Inferior parietal cortex (tissue), 1 donor: Measurements from ENCODE around the gene GLYATL1B.
A peak's percentile ranks its signal among the peaks of the same experiment; 100 is the strongest.
"Not testable (repeated sequence)": the region's sequence is repeated elsewhere in the genome, so short reads cannot be mapped to it uniquely, and the experiment has no call there.

Source experiments
- DNase-seq: peaks from one replicate; pipeline ENCODE4 v3.0.0-alpha.2; 2016; ENCODE audit errors: extremely low spot score

Gene GLYATL1B

DNA sequence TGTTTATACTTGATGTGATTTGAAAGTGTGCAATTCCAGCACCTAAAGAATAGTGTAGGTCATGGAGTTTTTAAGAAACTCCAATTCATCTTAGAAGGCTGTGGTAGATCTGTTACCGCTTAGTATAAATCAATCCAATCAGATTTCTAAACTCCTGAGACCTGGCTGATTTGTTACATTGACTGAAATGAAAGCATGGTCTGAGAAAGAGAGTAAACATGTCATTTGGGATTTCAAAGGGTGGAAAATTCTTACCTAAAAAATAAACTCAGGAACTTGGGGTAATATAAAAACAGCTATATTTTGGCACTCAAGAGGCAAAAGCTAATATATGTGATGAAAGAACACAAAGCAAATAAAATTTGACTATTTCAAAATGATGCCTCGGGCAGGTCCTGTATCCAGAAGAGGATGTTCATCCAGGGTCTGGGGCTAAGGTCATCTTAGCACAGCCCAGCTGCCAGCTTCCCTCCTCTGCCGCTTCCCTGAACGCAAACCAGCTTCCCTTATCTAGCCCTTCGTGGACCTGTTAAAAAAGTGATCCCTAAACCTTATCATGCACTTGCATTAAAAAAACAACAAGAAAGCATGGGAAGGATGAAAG lies 10.0 kb downstream of the GLYATL1B start:
- not testable (repeated sequence) for DNase-seq

- DNase-seq = peak; percentile 64
These were observed 11.1 kb downstream of the GLYATL1B start for GRCh38 chr11:59097113-59097708.

- DNase-seq = not testable (repeated sequence)
These were observed 11.8 kb downstream of the GLYATL1B start for GRCh38 chr11:59097938-59098337.

DNA sequence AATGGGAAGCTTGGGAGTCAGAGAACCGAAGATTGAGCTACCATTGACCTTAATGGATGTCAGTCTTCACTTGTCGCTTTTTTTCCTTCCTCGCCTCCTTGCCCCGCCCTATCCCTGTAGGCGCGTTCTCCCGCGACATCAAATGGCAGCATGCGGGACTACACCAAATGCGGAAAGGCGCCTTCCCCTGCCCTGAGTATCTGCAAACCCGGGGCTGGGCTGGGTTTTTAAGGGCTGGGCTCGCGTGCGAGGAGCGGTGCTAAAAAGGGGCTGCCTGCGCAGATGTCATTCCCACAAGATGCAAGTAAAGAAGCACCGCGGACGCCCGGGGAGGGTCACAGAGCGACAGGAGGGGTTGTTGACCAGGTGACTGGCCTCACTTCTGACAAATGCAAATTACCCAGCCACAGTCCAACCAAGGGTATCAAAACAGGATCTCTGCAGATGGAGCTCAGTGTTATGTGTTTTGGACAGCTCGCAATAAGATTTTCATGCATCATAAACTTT lies 16.2 kb downstream of the GLYATL1B start:
- DNase-seq = peak; percentile 29

DNA sequence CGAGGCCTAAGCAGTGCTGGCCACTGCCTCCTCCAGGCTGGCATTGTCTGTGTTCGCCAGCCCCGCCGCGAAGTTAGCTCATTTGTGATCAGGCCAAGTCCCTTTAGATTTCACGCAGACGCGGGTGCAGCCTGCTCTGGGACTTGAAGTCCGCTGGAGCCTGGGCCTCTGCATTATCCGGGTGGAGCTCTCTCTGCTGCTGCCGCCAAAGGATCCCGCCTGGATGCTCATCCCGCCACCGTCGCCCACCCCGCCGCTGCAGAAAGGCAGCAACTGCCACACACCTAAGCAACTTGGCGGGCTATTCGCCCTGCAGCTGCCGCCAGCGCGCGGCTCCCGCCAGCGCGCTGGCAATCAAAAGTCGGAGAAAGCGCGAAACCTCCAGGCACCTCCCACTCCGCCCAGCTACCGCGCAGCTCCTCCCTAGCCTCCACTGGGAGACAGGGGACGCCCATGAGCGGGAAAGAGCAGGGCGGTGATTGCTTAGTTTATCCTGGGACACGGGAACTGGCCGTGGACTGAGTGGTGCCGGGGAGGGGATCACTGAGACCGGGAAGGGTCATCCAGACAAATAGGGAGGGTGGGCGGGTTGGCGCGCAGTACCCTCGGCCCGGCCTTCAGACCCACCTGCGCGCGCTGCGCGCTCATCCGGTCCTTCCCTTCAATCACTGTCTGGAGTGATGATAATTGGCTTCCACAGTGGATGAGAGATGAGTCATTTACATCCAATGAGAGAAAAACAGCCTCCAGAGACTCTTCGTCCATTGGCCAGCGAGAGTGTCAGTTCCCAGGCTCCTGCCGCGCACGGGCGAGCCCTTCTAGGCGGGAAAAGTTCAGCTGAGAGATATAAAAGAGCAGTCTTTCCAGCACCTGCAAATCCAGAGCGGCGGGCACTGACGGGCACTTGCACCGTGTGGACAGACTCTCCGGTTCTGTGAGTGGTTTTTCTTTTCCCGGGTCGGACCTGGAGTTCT lies 20.5 kb downstream of the GLYATL1B start, which contains the start of gene FAM111B:
TSS of gene FAM111B (plus strand) at position 875 of the 974 bp plus-strand sequence. CDS start 2,389 bp downstream, outside the sequence.
- peak; percentile 83 for DNase-seq

GRCh38 chr11:59107721-59108120 lies 21.6 kb downstream of the GLYATL1B start:
- not testable (repeated sequence) for DNase-seq

GRCh38 chr11:59112494-59112893 lies 26.4 kb downstream of the GLYATL1B start:
- no peak for DNase-seq

DNA sequence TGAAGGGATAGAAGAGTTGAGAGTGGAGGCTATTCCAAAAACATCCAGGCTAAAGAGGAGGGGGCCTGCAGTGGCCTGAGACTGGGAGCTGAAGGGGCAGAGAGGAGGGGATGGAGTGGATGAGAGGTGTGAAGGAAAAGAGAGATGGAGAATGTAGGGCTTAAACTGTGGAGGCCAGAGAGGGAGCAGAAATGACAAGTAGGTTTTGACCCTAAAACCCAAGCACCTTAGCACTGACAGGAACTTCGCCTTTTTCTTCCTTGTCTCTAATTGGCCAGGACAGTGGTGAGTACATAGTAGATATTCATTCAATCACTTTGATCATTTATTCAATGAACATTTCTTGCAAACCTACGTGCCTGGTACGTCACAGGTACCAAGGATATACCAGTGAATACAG lies 28.2 kb downstream of the GLYATL1B start:
- no peak for DNase-seq

- DNase-seq = no peak
These were observed 29.4 kb downstream of the GLYATL1B start for GRCh38 chr11:59115553-59115952.

- DNase-seq = no peak
These were observed 31.7 kb downstream of the GLYATL1B start for GRCh38 chr11:59117774-59118173.

- no peak for DNase-seq
These were observed 33.7 kb downstream of the GLYATL1B start for GRCh38 chr11:59119826-59120225.

- DNase-seq = peak; percentile 83
These were observed 49.7 kb downstream of the GLYATL1B start for GRCh38 chr11:59135648-59136461.

GRCh38 chr11:59136551-59136950 lies 50.4 kb downstream of the GLYATL1B start:
- DNase-seq = not testable (repeated sequence)

DNA sequence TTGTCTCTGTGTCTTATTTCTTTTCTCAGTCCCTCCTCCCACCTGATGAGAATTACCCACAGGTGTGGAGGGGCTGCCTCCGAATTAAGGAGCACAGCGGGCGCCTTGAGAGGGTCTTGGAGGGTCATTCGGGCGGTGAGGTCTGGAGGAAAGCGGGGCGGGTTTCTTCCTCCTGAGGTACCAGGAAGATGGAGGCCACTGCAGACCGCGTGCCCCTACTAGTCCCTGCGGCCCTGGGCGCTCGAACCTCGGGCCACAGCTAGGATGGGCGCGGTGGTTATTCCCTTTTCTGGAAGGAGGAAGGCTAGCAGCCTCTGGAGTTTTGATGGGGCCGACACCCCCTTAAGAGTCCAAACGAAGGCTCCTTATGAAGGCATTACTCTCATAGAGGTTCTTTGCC lies 51.1 kb downstream of the GLYATL1B start:
- no peak for DNase-seq

DNA sequence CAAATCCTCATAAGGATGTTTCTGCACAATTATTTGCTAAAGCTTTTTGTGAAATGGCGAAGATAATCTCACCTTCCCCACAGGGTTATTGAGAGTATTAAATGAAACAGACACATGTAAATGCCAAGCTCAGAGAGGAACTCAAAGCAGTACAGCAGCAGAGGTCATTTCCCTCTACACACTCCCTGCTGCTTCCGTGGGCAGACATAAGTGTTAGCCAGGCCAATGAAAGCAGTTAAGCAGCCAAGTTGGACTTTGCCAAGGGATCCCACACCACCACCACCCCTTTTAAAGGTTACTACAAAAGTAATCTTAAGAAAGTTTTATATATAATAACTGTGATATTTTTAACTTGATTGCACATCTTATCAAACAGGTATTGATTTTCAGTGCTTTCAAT lies 52.5 kb downstream of the GLYATL1B start:
- DNase-seq = no peak

GRCh38 chr11:59141191-59141590 lies 55.1 kb downstream of the GLYATL1B start:
- DNase-seq = no peak

DNA sequence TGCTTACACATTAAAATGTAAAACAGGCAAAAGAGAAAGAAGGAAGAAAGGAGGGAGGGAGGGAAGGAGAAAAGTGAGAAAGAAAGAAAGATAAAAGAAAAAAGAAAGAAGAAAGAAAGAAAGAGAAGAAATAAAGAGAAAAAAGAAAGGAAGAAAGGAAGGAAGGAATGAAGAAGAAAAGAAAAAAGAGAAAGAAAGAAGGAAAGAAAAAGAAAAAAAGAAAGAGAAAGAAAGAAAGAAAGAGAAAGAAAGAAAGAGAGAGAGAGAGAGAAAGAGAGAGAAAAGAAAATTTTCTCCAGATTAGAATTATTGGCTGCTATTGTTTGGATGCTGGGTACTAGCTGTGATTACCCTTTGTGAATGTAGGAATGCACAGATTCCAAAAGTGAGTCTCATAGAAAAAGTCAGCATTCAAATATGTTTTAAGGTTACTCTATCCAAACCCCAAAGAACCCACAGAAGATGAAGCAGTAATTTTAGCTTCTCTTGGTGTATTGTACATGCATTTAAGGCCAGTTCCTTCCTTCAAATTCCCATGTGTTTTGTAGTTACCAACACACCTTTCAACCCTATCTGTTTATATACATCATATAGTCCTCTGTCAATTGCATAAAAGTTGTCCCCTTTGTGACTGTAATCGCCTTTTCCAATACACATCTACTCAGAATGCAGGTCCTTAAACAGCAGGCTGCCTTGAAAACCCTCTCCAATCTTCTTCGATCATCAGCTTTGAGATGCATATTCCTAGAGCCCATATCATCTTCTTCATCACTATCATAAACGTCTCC lies 55.8 kb downstream of the GLYATL1B start:
- peak; percentile 42 for DNase-seq

GRCh38 chr11:59142530-59143507 lies 56.7 kb downstream of the GLYATL1B start, which contains the start of gene FAM111A:
Gene FAM111A (plus strand): TSS chr11:59142856. CDS start chr11:59148873, 6,017 bp downstream.
- DNase-seq = peak; percentile 59

GRCh38 chr11:59144096-59144495 lies 58.0 kb downstream of the GLYATL1B start:
- DNase-seq = no peak
